GM18526 (cell line): Measurements from ENCODE around the gene SEPTIN2.

ENCODE experiments used
- POLR2A ChIP-seq: IDR thresholded peaks from 3 replicates; pipeline ENCODE4 v1.6.1; 2011; ENCODE audit not compliant: insufficient read length; ENCODE audit errors: extremely low read depth

Gene SEPTIN2

GRCh38 chr2:241376808-241377207, 61.1 kb downstream of the SEPTIN2 start:
- TF ChIP-seq POLR2A: no peak

DNA sequence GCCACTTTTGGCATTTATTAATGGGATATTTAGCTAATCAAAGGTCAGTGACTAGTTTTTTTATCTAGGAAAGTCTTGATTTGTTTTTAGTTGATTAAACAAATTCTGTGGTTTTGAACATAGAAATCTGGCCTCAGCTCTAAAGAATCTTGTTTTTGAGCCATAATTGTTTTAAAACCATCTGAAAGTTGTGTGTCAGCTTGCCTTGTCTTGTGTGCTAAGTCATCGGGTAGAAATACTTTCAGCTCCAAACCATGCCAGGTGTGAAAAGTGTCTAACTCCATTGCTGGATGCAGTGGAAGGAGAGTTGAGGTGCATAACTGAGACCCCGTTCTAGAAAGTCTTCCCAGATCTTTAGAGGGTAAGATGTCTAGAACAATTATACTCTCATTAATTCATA, 63.1 kb downstream of the SEPTIN2 start:
- TF ChIP-seq POLR2A: no peak

- no peak for TF ChIP-seq POLR2A
Observed at GRCh38 chr2:241379481-241380480, 64.1 kb downstream of the SEPTIN2 start.

DNA sequence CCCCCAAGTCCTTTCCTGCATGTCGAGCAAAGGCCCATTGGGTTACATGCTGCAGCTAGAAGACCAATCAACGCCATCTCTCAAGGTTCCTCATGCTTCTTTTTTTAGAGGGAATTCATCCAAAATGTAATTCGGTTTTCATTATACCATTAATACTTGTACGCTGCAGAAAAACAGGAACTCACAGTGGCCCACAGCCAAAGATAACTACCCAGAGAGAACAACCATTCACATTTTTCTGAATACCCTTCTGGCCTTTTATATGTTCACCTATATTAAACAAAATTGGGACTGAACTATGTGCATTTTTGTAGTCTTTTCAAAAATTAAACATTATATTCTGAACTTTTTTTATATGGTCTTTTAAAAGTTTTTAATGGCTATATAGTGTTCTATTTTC, 66.1 kb downstream of the SEPTIN2 start:
- no peak for TF ChIP-seq POLR2A

DNA sequence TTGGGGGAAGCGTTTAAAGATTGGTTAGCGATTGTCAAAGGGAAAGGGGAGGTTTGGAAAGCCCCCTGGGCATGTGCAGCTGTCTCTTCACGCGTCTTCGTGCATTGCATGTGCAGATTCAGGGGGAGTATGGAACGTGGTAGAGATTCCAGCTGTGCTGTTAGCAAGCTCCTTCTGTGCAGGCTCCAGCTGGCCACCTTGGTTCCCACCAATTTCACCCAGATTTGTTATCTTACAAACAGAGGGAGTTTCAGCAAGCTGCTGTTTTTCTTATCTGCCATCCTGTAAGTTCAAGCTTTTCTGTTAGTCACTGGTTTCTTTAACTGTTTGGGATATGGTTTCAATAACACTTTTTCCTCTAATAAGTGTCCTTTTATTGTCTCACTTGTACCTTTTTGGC, 70.8 kb downstream of the SEPTIN2 start:
- no peak for TF ChIP-seq POLR2A

DNA sequence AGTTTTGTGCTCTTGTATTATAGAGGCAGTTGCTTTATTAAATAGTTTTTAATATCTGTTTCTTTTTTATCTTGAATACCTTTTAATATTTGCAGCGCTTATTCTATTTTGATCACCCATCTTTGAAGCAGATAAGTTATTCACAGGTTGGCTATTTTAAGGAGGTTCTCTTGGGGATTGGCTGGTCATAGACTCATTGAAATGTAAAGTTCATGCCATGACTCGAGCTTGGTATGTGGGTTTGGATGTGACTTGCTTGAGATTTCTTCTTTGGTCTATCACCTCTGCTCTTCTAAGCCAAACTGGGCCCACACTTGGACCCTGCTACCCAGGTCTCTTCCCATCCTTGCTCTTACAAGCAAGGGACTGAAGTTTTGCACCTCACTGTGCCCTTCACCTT, 74.0 kb downstream of the SEPTIN2 start:
- TF ChIP-seq POLR2A: no peak

DNA sequence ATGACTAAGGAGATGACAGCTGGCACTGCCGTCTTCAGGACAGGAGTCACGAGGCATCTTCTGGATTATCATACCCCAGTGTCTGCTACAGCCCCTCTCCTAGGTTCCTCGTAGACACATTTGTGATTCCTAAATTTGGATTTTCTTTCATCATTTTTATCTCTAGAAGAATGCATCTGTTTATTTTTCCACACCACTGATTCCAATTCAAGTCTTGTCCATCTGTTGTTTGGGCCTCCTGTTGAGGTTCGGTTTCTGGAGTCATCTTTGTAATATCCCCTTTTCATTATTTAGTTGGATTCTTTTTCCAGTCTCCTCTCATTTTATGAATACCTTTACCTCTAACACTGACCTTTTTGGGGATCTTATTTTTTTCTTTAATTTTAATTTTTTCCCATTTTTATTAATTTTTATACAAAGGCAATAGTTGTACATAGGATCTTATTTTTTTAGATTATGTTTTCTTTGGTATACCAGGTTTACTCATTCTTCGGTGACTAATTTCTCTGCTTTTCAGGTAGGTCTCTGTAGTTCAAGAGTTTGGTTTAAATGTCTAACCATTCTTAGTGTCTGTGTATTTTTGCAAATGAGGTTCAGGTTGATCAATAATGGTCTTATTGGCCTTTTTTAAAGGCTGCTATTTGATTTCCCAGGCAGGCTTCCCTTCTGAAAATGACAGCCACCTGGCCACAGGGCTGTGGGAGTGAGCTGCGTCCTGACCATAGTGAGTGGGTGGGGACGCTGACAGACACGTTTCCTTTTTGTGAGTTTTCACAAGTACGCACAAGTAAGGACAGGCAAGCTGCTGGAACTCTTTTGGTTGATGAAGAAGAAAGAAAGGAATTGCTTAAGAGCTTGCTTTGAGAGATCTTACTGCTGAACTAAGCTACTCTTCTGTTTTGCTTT, 74.8 kb downstream of the SEPTIN2 start:
- TF ChIP-seq POLR2A: no peak

DNA sequence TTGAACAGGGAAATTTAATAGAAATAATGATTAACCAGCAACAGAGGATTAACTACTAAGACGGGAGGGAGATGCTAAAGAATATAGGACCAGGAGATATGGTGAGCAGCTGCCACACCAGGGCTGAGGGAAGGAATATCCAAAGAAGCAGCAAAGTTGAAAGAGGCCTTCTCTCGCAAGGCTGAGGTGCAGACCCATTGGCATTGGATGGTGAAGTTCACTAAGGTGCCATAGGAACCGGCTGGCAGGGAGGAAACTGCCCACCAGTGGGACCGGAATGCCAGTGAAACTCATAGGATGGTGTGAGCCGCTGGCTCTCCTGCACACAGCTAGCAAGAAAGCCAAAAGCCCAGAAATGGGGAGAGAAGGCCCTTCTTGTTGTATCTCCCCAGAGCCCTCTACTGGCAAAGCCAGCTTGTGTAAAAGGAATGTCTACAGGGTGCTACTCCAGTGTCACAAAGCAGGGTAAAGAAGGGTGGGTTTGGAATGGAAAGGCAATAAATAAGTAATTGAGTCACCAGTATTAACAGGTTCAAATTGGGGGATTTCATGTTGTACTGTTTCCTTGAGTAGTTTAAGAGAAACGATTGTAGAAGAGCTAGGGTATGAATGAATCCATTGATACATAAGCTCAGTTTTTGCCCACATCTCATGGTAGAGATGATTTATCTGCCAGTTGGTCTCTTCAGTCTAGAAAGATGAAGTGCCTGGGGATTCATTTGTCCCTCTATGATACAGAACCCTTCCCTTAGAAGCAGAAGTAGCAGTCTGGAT, 76.4 kb downstream of the SEPTIN2 start:
- TF ChIP-seq POLR2A: no peak

- no peak for TF ChIP-seq POLR2A
Observed at GRCh38 chr2:241393524-241394196, 77.9 kb downstream of the SEPTIN2 start.

DNA sequence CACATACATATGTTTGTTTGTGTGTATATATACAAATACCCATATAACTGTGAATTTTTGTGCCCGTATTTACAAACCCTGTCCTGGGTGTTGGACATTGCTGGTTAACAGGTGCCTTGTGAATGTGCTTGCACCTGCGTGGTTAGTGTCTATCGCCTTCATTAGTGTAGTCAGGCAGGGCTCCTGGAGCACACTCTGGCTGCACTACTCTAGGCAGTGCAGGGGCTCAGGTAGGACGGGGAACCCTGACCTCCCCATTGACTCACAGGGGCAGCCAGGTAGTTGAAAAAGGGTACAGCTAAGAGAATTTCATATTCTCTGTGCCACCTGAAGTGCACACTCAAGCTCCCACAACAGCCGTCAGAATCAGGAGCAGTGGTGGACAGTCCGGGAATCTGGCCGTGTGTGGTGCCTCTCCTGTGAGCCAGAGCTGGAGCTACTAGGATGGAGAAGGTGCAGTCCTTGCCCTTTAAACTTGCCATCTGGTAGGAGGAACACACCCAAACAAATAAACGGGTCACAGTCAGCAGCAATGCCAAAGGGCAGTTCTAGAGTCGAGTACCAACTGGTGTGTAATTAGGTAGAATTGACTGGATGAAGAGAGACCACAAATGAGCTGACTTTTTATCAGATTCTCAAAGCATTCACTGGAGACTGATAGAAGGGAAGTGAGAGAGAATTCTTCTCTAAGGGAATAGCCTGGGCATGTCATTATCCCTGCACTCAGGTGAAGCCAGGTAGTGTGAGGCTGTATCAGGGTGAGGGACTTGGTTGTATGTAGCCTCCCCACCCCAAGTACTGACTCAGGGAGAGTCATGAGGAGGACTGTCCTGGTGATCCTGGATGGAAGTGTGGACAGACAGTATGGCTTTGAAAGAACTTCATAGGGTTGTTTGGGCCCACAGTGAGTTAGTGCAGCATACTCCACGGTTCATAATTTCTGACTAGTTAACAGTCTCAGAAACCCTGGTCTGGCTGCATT, 84.5 kb downstream of the SEPTIN2 start:
- TF ChIP-seq POLR2A: no peak
